Ammon's horn (tissue), 1 donor: ENCODE data around the gene NOL6.
"Not testable (repeated sequence)": the region's sequence is repeated elsewhere in the genome, so short reads cannot be mapped to it uniquely, and the experiment has no call there.

Experiments
- DNase-seq: peaks from one replicate; pipeline ENCODE4 v3.0.0-alpha.2; 2016; ENCODE audit warnings: low spot score

Gene NOL6, protein sequence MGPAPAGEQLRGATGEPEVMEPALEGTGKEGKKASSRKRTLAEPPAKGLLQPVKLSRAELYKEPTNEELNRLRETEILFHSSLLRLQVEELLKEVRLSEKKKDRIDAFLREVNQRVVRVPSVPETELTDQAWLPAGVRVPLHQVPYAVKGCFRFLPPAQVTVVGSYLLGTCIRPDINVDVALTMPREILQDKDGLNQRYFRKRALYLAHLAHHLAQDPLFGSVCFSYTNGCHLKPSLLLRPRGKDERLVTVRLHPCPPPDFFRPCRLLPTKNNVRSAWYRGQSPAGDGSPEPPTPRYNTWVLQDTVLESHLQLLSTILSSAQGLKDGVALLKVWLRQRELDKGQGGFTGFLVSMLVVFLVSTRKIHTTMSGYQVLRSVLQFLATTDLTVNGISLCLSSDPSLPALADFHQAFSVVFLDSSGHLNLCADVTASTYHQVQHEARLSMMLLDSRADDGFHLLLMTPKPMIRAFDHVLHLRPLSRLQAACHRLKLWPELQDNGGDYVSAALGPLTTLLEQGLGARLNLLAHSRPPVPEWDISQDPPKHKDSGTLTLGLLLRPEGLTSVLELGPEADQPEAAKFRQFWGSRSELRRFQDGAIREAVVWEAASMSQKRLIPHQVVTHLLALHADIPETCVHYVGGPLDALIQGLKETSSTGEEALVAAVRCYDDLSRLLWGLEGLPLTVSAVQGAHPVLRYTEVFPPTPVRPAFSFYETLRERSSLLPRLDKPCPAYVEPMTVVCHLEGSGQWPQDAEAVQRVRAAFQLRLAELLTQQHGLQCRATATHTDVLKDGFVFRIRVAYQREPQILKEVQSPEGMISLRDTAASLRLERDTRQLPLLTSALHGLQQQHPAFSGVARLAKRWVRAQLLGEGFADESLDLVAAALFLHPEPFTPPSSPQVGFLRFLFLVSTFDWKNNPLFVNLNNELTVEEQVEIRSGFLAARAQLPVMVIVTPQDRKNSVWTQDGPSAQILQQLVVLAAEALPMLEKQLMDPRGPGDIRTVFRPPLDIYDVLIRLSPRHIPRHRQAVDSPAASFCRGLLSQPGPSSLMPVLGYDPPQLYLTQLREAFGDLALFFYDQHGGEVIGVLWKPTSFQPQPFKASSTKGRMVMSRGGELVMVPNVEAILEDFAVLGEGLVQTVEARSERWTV

DNA sequence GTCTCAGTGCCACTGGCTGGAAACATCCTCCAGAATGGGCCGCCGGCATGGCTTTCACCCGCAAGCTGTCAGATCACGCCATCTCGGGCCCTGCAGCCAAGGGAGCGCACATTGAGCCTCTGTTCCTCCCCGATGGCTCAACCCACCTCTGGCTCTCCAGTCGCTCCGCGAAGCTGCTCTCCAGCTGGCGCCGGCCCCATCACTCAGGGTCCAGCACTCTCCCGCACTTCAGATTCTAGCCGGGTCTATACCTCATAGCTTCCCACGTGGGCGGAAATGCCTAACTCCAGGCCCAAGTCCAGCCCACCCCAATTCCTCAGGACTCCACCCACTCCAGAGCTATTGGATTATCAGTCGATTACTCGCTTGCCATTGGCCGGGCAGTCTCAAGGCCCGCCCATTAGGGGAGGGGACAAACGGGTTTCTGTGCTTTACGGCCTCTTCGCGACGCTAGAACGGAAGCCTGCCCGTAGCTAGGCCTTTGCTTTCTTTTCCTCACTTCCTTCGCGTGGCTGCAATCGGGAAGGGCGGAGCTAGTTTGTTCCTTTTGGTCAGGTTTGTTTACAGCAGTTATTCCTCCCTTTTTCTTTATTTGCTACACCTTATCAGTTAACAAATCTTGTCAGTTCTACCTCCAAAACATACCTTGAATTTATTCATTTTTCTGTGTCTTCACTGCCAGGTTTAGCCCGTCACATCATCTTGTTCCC is at the start of gene NOL6:
Gene NOL6 (minus strand): TSS at position 282 of the 710 bp plus-strand sequence. CDS start 82 bp downstream, at position 200.
- peak; percentile 99 for DNase-seq

DNA sequence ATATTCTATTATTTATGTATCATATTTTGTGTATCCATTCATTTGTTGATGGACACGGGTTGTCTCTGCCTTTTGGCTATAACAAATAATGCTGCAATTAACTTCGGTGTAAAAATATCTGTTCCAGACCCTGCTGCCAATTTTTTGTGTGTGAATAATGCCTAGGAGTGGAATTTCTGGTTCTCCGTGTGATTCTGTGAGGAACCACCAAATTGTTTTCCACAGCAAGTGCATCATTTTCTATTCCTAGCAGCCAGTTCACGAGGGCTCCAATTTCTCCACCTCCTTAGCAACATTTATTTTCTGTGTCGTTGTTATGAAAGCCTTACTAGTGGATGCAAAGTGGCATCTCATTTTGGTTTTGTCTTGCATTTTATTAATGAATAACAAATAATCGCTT is 48.1 kb upstream of the NOL6 start:
- DNase-seq, result peak; percentile 39

DNA sequence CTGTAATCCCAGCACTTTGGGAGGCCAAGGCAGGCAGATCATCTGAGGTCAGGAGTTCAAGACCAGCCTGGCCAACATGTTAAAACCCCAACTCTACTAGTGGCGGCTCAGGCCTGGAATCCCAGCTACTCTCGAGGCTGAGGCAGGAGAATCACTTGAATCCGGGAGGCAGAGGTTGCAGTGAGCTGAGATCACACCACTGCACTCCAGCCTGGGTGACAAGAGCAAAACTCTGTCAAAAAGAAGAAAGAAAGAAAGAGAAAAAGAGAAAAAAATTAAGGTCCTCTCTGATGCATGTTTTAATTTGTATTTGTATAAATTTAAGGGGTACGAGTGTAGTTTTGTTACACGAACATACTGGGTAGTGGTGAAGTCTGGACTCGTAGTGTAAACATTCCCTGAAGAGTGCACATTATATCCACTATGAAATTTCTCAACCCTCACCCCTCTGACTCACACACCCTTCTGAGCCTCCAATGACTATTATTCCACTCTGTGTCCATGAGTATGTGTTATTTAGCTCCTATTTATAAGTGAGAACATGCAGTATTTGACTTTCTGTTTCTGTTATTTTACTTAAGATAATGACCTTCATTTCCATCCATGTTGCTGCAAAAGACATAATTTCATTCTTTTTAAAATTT is 44.3 kb upstream of the NOL6 start:
- not testable (repeated sequence) for DNase-seq

DNA sequence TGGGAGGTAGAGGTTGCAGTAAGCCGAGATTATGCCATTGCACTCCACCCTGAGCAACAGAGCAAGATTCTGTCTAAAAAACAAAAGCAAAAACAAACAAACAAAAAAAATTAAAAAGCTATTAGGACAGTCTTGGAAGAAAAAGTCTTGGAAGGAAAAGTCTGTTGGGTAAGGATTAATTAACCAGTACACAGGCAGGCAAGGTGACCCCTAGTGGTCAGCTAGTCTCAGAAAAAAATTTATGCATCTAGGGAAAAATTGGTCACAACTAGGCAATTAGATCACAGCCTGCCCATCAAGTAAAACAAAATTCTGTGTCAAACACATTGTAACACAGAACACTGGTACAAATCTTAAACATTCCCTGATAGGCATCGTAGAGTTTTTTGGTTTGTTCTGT is 43.6 kb upstream of the NOL6 start:
- DNase-seq, result peak; percentile 39

DNA sequence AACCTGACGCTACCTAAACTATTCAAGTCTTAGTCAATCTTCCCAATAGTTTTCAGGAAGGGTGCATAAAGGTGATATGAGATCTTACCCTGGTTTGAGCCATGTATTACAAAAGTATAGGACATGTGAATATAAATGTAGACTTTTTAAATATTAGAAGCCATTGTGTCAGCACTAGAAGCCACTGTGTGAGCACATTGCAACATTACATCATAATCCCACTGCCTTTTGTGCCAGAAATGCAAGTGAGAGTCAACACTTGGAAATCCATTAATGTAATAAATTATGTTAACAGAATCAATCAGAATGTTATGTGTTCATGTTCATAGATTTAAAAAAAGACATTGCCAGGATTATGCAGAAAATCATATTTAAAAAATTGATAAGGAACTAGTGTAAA is 42.7 kb upstream of the NOL6 start:
- DNase-seq, result not testable (repeated sequence)

DNA sequence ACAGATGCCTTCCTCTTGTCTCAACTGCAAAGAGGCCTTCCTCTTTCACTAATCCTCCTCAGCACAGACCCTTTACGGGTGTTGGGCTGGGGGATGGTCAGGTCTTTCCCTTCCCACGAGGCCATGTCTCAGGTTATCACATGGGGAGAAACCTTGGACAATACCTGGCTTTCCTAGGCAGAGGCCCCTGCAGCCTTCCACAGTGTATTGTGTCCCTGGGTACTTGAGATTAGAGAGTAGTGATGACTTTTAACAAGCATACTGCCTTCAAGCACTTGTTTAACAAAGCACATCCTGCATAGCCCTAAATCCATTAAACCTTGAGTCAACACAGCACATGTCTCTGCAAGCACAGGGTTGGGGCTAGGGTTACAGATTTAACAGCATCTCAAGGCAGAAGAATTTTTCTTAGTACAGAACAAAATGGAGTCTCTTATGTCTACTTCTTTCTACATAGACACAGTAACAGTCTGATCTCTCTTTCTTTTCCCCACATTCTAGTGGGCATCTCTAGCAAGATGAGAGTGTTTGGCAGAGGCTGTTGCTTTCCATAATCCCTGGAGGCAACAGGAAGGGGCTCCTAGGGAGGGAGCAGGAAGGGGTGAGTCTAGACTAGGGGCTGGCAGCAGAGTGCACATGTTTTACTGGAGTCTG is 41.7 kb upstream of the NOL6 start:
- not testable (repeated sequence) for DNase-seq

DNA sequence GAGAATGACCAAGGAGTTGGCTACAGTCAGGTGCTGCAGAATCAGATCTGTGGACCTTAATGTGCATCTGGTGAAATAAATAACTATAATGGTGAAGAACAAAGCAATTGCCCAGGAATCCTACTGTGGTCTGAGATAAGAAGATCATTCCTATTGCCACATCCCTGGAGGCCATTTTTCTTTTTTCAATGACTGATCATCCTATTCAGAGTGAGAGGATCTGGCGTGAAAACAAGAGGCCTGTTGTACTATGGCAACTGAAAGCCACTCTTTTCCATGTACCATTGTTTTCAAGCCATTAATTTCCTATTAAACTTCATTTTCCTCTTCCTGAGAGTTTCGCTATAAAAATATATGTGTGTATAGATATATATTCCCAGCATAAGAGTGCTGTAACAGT is 38.8 kb upstream of the NOL6 start:
- DNase-seq, result peak; percentile 10

DNA sequence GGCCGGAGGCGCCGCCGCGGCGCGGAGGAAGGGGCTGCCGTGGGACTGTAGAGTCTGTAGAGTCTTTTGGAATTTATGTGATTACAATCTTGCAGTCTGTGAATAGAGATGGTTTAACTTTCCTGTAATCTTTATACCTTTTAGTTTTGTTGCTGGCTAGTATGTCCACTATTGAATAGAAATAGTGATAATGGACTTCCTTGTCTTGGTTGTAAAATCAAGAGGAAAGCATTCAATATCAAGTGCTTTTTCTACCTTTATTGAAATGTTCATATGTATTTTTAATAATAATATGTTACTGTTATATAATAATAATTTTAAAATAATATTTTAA is 37.4 kb upstream of the NOL6 start:
- DNase-seq, result not testable (repeated sequence)

DNA sequence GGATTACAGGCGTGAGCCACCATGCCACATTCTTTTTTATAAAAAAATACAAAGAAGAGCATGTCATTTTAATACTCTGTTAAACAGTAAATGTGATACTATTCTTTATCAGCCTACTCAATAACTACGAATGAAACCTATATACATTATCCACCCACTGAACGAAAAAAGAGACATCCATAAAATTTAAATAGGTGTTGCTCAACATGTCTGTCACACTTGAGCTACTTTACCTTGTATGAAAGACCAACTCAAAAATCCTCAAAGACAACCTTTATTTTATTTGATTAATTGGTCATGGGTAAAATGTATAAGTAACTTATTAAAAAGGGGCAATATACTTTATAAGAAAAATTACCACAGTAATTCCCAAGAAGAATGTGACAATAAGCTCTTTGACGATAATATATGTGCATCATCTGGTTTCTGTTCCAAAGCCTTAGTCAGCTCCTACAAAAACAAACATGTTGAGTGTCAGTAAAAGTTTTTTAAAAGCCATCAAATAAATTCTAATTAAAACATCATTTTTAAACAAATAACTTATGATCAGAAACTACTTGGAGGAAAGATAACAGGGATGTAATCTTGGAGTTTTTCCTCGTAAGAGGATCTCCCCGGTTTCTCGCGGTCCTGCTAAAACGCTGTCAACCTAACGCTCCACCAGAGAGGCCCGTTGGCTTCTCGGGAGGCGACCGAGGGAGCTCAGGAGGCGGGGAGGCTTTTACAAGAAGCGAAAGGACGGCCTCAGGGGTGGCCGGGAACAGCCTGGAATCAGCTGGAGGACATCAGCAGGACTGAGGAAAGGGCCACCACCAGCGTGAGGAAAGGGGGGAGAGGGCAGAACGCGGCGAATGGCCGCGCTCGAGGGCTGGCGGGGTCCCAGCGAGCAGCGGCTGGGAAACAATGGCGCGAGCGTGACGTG is 36.8 kb upstream of the NOL6 start:
- peak; percentile 74 for DNase-seq

DNA sequence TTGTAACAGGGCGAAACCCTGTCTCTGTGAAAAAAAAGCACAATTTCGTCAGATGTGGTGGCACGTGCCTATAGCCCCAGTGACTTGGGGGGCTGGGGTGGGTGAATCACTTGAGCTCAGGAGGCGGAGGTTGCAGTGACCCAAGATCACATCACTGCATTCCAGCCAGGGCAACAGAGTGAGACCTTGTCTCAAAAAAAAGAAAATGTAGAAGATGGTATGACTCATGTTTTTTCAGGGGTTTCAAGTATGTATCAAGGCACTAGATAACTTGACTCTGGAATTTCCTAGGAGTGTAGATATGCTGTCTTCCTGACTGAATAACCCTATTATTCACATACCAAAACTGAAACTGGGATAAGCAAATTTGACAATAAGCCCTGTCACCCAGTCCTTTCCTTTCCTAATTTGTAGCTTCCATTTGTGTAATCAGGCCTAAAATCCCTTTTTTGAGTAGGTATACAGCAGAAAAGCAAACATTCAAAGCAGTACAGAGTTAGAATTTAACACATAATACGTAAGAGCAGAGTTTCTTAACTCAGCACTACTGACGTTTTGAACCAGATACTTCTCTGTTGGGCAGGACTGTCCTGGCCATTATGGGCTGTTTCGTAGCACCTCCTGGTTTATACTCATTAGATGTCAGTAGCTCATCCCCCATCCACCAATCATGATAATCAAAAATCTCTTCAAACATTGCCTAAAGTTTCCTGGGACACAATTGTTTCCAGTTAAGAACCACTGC is 33.1 kb upstream of the NOL6 start:
- DNase-seq, result no peak

DNA sequence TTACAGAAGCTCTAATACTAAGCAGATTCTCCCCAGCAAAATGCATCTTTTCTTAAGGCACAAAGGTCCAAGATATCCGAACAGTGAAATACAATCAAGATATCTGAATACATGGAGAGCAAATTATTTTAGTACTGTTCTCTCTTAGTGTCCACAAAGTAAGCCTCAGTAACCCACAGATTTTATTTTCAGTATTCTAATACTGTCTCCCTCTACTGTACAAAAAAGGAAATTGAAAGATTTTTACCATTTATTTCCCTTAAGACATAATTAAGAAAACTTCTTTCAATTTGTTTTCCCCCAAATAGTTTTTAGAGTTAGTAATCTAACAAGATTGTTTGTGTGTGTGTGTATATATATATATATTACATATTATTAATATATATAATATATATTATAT is 24.7 kb upstream of the NOL6 start:
- no peak for DNase-seq

DNA sequence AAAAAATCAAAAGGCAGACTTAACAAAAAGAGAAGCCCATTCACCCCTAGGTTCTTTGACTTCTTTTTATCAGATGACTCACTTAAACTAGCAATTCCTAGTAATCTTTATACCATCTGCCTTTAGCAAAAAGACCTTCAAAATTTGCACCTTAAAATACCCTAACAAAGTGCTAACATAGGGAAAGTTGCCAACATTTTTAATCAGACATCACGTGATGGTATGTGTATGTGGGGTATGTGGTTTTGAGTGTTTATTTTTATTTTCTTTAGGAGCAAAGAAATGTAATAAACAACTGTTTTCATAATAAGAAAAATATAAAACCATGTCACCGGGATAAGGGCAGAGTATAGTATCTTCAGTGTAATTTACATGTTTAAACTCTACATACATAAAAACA is 20.1 kb upstream of the NOL6 start:
- DNase-seq, result not testable (repeated sequence)

DNA sequence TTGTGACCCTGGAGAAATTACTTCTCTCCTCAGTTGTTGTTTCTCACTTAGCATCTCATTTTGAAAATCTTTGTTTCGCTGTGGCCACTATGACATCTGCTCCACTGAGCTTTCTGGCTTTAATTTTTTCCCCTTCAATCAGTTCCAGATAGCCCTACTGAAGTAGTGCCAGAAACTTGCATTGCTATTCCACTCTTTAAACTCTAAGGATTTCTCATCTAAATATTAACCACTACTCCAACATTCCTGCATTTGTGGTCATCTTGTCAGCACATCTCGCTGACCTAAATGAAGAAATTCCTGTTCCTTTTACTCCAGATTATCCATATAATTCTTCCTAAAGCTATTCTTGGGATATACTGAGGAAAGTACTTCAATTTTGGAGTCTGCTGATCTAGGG is 15.3 kb upstream of the NOL6 start:
- DNase-seq, result no peak

DNA sequence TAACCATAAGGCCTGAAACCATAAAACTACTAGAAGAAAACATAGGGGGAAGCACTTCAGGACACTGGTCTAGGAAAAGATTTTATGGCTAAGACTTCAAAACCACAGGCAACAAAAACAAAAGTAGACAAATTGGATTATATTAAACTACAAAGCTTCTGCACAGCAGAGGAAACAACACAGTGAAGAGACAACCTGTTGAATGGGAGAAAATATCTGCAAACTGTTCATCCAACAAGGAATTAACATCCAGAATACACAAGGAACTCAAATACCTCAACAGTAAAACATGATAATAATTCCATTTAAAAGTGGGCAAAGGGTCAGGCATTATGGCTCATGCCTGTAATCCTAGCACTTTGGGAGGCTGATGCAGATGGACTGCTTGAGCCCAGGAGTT is 11.6 kb upstream of the NOL6 start:
- DNase-seq, result not testable (repeated sequence)

DNA sequence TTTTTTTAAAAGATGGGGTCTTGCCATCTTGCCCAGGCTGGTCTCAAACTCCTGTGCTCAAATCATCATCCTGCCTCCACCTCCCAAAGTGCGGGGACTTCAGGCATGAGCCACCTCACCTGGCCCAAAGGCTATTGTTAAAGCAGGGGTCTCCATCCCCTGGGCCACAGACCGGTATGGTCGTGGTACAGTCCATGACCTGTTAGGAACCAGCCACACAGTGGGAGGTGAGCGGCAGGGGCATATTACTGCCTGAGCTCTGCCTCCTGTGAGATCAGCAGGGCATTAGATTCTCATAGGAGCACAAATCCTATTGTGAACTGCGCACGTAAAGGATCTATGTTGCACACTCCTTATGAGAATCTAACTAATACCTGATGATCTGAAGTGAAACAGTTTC is 7.3 kb upstream of the NOL6 start:
- DNase-seq, result no peak

DNA sequence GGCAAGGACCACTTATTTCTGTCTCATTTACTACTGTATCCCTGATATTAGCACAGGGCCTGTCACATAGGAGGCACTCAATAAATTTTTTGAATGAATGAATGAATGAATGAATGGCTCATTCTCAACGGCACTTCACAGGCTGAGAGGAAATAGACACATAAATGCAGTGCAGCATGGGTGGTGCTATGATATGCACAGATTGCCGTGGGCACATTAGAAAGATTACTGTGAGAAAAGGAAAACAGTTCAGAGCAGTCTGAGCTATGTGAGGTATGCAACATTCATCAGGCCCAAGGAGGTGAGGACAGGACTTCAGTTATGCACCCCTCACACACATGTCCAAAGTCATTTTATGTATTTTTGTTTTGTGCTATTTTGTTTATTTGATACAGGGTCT is 6.4 kb upstream of the NOL6 start:
- no peak for DNase-seq

DNA sequence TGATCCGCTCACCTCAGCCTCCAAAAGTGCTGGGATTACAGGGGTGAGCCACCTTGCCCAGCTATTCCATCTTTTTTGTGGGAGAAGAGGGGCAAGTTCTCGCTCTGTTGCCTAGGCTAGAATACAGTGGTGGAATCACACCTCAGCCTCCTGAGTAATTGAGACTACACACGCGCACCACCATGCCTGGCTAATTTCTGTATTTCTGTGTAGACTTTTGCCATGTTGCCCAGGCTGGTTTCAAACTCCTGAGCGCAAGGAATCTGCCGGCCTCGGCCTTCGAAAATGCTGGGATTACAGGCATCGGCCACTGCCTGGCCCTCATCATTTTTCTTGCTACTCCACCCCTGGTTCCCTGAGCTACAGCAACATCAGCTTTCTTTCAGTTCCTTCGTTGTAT is 2.8 kb upstream of the NOL6 start:
- no peak for DNase-seq

DNA sequence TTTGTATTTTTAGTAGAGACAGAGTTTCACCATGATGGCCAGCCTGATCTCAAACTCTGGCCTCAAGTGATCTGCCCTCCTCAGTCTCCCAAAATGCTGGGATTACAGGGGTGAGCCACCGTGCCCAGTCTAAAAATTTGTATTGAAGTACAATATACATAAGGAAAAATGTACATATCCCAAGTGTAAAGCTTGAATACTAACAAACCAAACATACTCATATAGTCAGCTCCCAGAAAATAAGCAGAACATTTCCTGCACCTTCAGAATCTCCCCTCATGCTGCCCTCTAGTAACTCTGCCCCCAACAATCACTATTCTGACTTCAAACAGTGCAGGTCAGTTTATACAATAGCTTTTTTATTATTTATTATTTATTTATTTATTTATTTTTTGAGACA is 1.6 kb upstream of the NOL6 start:
- no peak for DNase-seq
